HCT116 (cell line): ENCODE measurements around the gene LRRTM4. TPM values are rescaled to one million over a fixed set of nuclear protein-coding genes. Genes with fewer than 3 reads are reported as not detected.

ENCODE experiments used
- ATAC-seq: fragments of 200-7000 bp; cut with Tn5 transposase; 2 replicates; pipeline ENCODE4 v1.9.1; 2020; ENCODE audit warnings: mild to moderate bottlenecking, moderate library complexity
- BruUV-seq: library from RNA; stranded (reverse); fragments of 400-500 nt; replicated peaks from 2 replicates; lab custom pipeline; 2021; lab: Mats Ljungman, UMichigan
- CTCF ChIA-PET: fragments of 300-600 bp; sonication (Branson Sonifier 250); formaldehyde crosslinking; loops from one replicate; lab custom pipeline; 2021; ENCODE audit warnings: antibody characterized with exemption; lab: Charles Lee
- POLR2A ChIA-PET: fragments of 300-600, 350-600 bp; sonication (Branson Sonifier 250); formaldehyde crosslinking; loops from one replicate; lab custom pipeline; 2021; ENCODE audit warnings: antibody characterized with exemption; lab: Charles Lee
- RAD21 ChIA-PET, 2 experiments: fragments of 300-600 bp; sonication (Branson Sonifier 250); formaldehyde crosslinking; loops; one replicate each; lab custom pipeline; 2023; ENCODE audit warnings: low total read pairs in 2 of 2; ENCODE audit not compliant: uncharacterized antibody in 2 of 2, unreplicated experiment in 2 of 2, low non-redundant PET in 1 of 2; lab: Charles Lee
- DNase-seq: peaks from one replicate; pipeline ENCODE4 v3.0.0-alpha.2; 2010; ENCODE audit warnings: low read depth, low spot score
- H2AFZ ChIP-seq: fragments of 200-600 bp; shearing (Covaris generic), sonication (generic); 2 replicates; pipeline ENCODE4 v1.6.1; 2017; ENCODE audit warnings: low read depth, mixed run types, mixed read lengths, antibody characterized with exemption, low read length; ENCODE audit not compliant: poor library complexity, severe bottlenecking
- H3K27ac ChIP-seq: 2 replicates; pipeline ENCODE4 v1.5.1; 2012; ENCODE audit warnings: low read depth, low read length
- H3K27me3 ChIP-seq: fragments of 200-600 bp; sonication (generic); 2 replicates; pipeline ENCODE4 v1.6.1; 2016; ENCODE audit warnings: mixed run types, low read length, mixed read lengths; ENCODE audit not compliant: insufficient read depth
- H3K36me3 ChIP-seq, 2 experiments: fragments of 200-500 bp in 1 of 2; fragments of 200-600 bp in 1 of 2; sonication (Bioruptor generic) in 1 of 2; sonication (generic) in 1 of 2; 2 replicates each; pipeline versions ENCODE4 v1.5.1 to v1.6.1; 2014 to 2016; ENCODE audit warnings: low read length in 2 of 2, inconsistent platforms in 1 of 2, mixed read lengths in 1 of 2, mixed run types in 1 of 2; ENCODE audit not compliant: insufficient read depth in 2 of 2, control insufficient read depth in 1 of 2
- H3K4me1 ChIP-seq, 2 experiments: fragments of 200-600 bp in 1 of 2; sonication (generic) in 1 of 2; 2 replicates each; pipeline versions ENCODE4 v1.5.1 to v1.6.1; 2012 to 2017; ENCODE audit warnings: low read length in 2 of 2, inconsistent platforms in 1 of 2, mild to moderate bottlenecking in 1 of 2, mixed read lengths in 1 of 2, mixed run types in 1 of 2, moderate library complexity in 1 of 2; ENCODE audit not compliant: insufficient read depth in 2 of 2, control insufficient read depth in 1 of 2
- H3K4me2 ChIP-seq: fragments of 200-600 bp; sonication (generic); 2 replicates; pipeline ENCODE4 v1.6.1; 2017; ENCODE audit warnings: mixed run types, low read length, mixed read lengths
- H3K4me3 ChIP-seq, 2 experiments: fragments of 200-600 bp in 1 of 2; sonication (generic) in 1 of 2; replicated peaks in 1 of 2; 2 replicates each; pipeline ENCODE4 v1.5.1; 2011 to 2016; ENCODE audit warnings: low read length in 2 of 2, control low read depth in 1 of 2, low read depth in 1 of 2, mild to moderate bottlenecking in 1 of 2, mixed read lengths in 1 of 2, mixed run types in 1 of 2
- H3K79me2 ChIP-seq: fragments of 200-600 bp; sonication (generic); 2 replicates; pipeline ENCODE4 v1.6.1; 2017; ENCODE audit warnings: mild to moderate bottlenecking, mixed run types, low read length, moderate library complexity, mixed read lengths; ENCODE audit not compliant: insufficient read depth
- H3K9ac ChIP-seq: fragments of 200-600 bp; sonication (generic); 2 replicates; pipeline ENCODE4 v1.6.1; 2016; ENCODE audit warnings: low read length, mixed read lengths
- H3K9me2 ChIP-seq: fragments of 200-600 bp; sonication (generic), shearing (Covaris generic); 2 replicates; pipeline ENCODE4 v1.6.1; 2017; ENCODE audit warnings: mixed run types, mild to moderate bottlenecking, moderate library complexity; ENCODE audit not compliant: insufficient read depth
- H3K9me3 ChIP-seq, 2 experiments: fragments of 200-500 bp in 1 of 2; fragments of 200-600 bp in 1 of 2; sonication (Bioruptor generic) in 1 of 2; sonication (generic) in 1 of 2; 2 replicates each; pipeline ENCODE4 v1.6.1; 2014 to 2017; ENCODE audit warnings: low read length in 2 of 2, mixed read lengths in 2 of 2, inconsistent platforms in 1 of 2, low read depth in 1 of 2, mild to moderate bottlenecking in 1 of 2, mixed run types in 1 of 2, moderate library complexity in 1 of 2; ENCODE audit not compliant: control insufficient read depth in 1 of 2, insufficient read depth in 1 of 2
- H4K20me1 ChIP-seq: fragments of 200-600 bp; sonication (generic), shearing (Covaris generic); 2 replicates; pipeline ENCODE4 v1.6.1; 2017; ENCODE audit warnings: mixed run types, mild to moderate bottlenecking, moderate library complexity; ENCODE audit not compliant: insufficient read depth
- ATF3 ChIP-seq: IDR thresholded peaks from 2 replicates; pipeline ENCODE4 v1.6.1; 2012
- CBX3 ChIP-seq: IDR thresholded peaks from 2 replicates; pipeline ENCODE4 v1.6.1; 2012; ENCODE audit warnings: low read depth
- CEBPB ChIP-seq: IDR thresholded peaks from 2 replicates; pipeline ENCODE4 v1.6.1; 2012; ENCODE audit warnings: low read depth
- EGR1 ChIP-seq: IDR thresholded peaks from 2 replicates; pipeline ENCODE4 v1.6.1; 2012; ENCODE audit warnings: low read depth
- ELF1 ChIP-seq: IDR thresholded peaks from 2 replicates; pipeline ENCODE4 v1.6.1; 2012; ENCODE audit warnings: low read depth, borderline replicate concordance
- EZH2 ChIP-seq: fragments of 200-600 bp; sonication (generic); IDR thresholded peaks from 2 replicates; pipeline ENCODE4 v1.6.1; 2017; ENCODE audit warnings: antibody characterized with exemption, mixed run types
- FOSL1 ChIP-seq: IDR thresholded peaks from 2 replicates; pipeline ENCODE4 v1.6.1; 2012; ENCODE audit warnings: low read depth
- JUND ChIP-seq: IDR thresholded peaks from 2 replicates; pipeline ENCODE4 v1.6.1; 2012
- POLR2A ChIP-seq: IDR thresholded peaks from 2 replicates; pipeline ENCODE4 v1.7.0; 2011; ENCODE audit warnings: borderline replicate concordance; ENCODE audit not compliant: insufficient read depth, insufficient read length; ENCODE audit errors: extremely low read depth
- POLR2AphosphoS5 ChIP-seq: IDR thresholded peaks from 2 replicates; pipeline ENCODE4 v1.6.1; 2011; ENCODE audit warnings: mild to moderate bottlenecking, low read depth, low read length, moderate library complexity
- REST ChIP-seq: IDR thresholded peaks from 2 replicates; pipeline ENCODE4 v1.6.1; 2012; ENCODE audit warnings: low read depth
- SIN3A ChIP-seq: IDR thresholded peaks from 2 replicates; pipeline ENCODE4 v1.6.1; 2012; ENCODE audit warnings: low read depth
- SP1 ChIP-seq: IDR thresholded peaks from 2 replicates; pipeline ENCODE4 v1.6.1; 2012; ENCODE audit warnings: low read depth
- TCF7L2 ChIP-seq: IDR thresholded peaks from 2 replicates; pipeline ENCODE4 v1.7.0; 2011; ENCODE audit warnings: borderline replicate concordance, inconsistent platforms; ENCODE audit not compliant: insufficient read depth, insufficient read length; ENCODE audit errors: extremely low read depth
- YY1 ChIP-seq: IDR thresholded peaks from 2 replicates; pipeline ENCODE4 v1.6.1; 2011; ENCODE audit warnings: low read length, low read depth, moderate library complexity, mild to moderate bottlenecking; ENCODE audit not compliant: insufficient replicate concordance; ENCODE audit errors: extremely low read depth
- ZFX ChIP-seq: fragments of 450-650 bp; IDR thresholded peaks from 2 replicates; pipeline ENCODE4 v1.6.1; 2017
- ZNF274 ChIP-seq: fragments of 200-500 bp; sonication (Bioruptor generic); IDR thresholded peaks from 2 replicates; pipeline ENCODE4 v1.6.1; 2014; ENCODE audit warnings: mild to moderate bottlenecking, low read depth, low read length, inconsistent platforms
- intact Hi-C: fragments of 100-400 bp; cut with micrococcal nuclease; formaldehyde crosslinking; loops from 2 replicates; pipeline ENCODE4 v1.10.0; 2022
- total RNA-seq: library from RNA; stranded (reverse); gene quantifications from one replicate; pipeline ENCODE4 v1.2.1, GENCODE V29; 2021; ENCODE audit not compliant: unreplicated experiment
- TF ChIP-seq, protein P1 (sequence below), 3 experiments: fragments of 200-600 bp in 1 of 3; sonication (generic) in 1 of 3; IDR thresholded peaks in 2 of 3; conservative IDR thresholded peaks in 1 of 3; 2 replicates each; pipeline ENCODE4 v1.5.1; 2012 to 2017; ENCODE audit warnings: low read depth in 2 of 3, low read length in 2 of 3, antibody characterized with exemption in 1 of 3, borderline replicate concordance in 1 of 3, control low read depth in 1 of 3, mild to moderate bottlenecking in 1 of 3, mixed read lengths in 1 of 3, mixed run types in 1 of 3, moderate library complexity in 1 of 3; ENCODE audit not compliant: insufficient read depth in 1 of 3
- TF ChIP-seq, protein P2 (sequence below): IDR thresholded peaks from 2 replicates; pipeline ENCODE4 v1.6.1; 2011; ENCODE audit warnings: mild to moderate bottlenecking, low read length, moderate library complexity; ENCODE audit not compliant: insufficient replicate concordance; ENCODE audit errors: extremely low read depth
- TF ChIP-seq, protein P3 (sequence below): IDR thresholded peaks from 2 replicates; pipeline ENCODE4 v1.6.1; 2012

The LRRTM4 gene
- total RNA-seq, 1 experiment from 2014 or later = 0.25 TPM

DNA sequence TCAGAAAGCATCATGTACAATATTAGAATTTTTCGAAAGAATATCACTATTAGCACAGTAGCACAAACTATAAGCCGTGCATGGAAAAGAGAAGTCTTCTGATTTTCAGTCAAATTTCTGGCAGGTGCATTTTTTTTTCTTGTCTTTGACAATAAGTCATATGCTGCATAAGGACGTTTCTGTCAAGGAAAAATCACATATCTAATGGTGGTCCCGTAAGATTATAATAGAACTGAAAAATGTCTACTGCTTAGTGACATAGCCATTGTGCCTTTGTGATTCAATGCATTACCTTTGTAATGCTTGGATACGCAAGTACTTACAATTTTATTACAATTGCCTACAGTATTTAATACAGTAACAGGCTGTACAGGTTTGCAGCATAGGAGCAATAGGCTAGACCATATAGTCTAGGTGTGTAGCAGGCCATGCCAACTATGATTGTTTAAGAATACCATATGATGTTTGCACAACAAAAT, 329.3 kb downstream of the LRRTM4 start:
- BruUV-seq = no TSS peak
- H3K36me3 ChIP-seq = no peaks in the 10 kb centered on the region

More for the DNA sequence above, 329.3 kb downstream of the LRRTM4 start:
- no peaks in the 10 kb centered on the region for H4K20me1 ChIP-seq
- ATAC-seq (no peak), DNase-seq (no peak)
- no peaks in the 10 kb centered on the region for H3K27me3 ChIP-seq
- RAD21 ChIA-PET = no interaction called here
- no peaks in the 10 kb centered on the region for H3K79me2 ChIP-seq
- no peak overlapping the region for H3K27ac ChIP-seq
- POLR2A ChIA-PET = no interaction called here
- H3K4me1 ChIP-seq = no peaks in the 10 kb centered on the region
- TF ChIP-seq ZFX (no peak), SIN3A (no peak), TCF7L2 (no peak), JUND (no peak), EGR1 (no peak), FOSL1 (no peak), EZH2 (no peak), POLR2A (no peak), SP1 (no peak), REST (no peak), YY1 (no peak), ELF1 (no peak), CBX3 (no peak), CEBPB (no peak), ZNF274 (no peak), ATF3 (no peak), POLR2AphosphoS5 (no peak)
- TF ChIP-seq, protein P1, sequence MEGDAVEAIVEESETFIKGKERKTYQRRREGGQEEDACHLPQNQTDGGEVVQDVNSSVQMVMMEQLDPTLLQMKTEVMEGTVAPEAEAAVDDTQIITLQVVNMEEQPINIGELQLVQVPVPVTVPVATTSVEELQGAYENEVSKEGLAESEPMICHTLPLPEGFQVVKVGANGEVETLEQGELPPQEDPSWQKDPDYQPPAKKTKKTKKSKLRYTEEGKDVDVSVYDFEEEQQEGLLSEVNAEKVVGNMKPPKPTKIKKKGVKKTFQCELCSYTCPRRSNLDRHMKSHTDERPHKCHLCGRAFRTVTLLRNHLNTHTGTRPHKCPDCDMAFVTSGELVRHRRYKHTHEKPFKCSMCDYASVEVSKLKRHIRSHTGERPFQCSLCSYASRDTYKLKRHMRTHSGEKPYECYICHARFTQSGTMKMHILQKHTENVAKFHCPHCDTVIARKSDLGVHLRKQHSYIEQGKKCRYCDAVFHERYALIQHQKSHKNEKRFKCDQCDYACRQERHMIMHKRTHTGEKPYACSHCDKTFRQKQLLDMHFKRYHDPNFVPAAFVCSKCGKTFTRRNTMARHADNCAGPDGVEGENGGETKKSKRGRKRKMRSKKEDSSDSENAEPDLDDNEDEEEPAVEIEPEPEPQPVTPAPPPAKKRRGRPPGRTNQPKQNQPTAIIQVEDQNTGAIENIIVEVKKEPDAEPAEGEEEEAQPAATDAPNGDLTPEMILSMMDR (IDR thresholded peaks at IDR 0.05 in 2 of 3, conservative IDR thresholded peaks at IDR 0.05 in 1 of 3; ENCODE audit: borderline replicate concordance in 1 of 3, insufficient read depth in 1 of 3, low read depth in 2 of 3, low read length in 2 of 3) = no peak
- TF ChIP-seq, protein P2, sequence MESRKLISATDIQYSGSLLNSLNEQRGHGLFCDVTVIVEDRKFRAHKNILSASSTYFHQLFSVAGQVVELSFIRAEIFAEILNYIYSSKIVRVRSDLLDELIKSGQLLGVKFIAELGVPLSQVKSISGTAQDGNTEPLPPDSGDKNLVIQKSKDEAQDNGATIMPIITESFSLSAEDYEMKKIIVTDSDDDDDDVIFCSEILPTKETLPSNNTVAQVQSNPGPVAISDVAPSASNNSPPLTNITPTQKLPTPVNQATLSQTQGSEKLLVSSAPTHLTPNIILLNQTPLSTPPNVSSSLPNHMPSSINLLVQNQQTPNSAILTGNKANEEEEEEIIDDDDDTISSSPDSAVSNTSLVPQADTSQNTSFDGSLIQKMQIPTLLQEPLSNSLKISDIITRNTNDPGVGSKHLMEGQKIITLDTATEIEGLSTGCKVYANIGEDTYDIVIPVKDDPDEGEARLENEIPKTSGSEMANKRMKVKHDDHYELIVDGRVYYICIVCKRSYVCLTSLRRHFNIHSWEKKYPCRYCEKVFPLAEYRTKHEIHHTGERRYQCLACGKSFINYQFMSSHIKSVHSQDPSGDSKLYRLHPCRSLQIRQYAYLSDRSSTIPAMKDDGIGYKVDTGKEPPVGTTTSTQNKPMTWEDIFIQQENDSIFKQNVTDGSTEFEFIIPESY = no peak
- TF ChIP-seq, protein P3, sequence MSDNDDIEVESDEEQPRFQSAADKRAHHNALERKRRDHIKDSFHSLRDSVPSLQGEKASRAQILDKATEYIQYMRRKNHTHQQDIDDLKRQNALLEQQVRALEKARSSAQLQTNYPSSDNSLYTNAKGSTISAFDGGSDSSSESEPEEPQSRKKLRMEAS = no peak
- TF ChIP-seq, all 23 proteins: peak for 0
- intact Hi-C loops = no loop called here
- Histone ChIP-seq H3K9ac (no peak overlapping the region), H2AFZ (no peak overlapping the region), H3K4me3 (no peak overlapping the region), H3K9me3 (peaks cover 0 to 18% of the 10 kb centered on the region in 2 experiments; a peak in 2 of 4 replicates), H3K9me2 (no peaks in the 10 kb centered on the region), H3K4me2 (no peak overlapping the region)
- CTCF ChIA-PET = no interaction called here
